ENCODE measurements around the gene FUT7. TPM values are rescaled to one million over a fixed set of nuclear protein-coding genes. Genes with fewer than 3 reads are reported as not detected.

Gene FUT7
- total RNA-seq, 1 experiment from 2014 or later, result not detected

- ATAC-seq, result no peak
- Histone ChIP-seq H2AFZ (ENCODE audit: low read depth, low read length, poor library complexity, severe bottlenecking) (no peak overlapping the region), H3K9me3 (ENCODE audit: control insufficient read depth in 1 of 2, insufficient read depth in 1 of 2, low read depth in 1 of 2, low read length in 2 of 2) (no peaks in the 10 kb centered on the region), H3K27ac (ENCODE audit: low read depth, low read length) (peak overlapping the region; percentile 77; the same call in 1 of the 2 replicates), H3K4me1 (ENCODE audit: control insufficient read depth in 1 of 2, insufficient read depth in 2 of 2, low read length in 2 of 2) (peaks cover 12 to 26% of the 10 kb centered on the region in 2 experiments), H3K9ac (ENCODE audit: low read length) (peak overlapping the region; percentile 74; the same call in 1 of the 2 replicates), H4K20me1 (ENCODE audit: insufficient read depth) (no peaks in the 10 kb centered on the region), H3K4me3 (replicated peaks in 1 of 2; ENCODE audit: low read depth in 1 of 2, low read length in 2 of 2) (peak overlapping the region in 1 of 2 experiments; percentile 55; a peak in 1 of 4 replicates), H3K79me2 (ENCODE audit: insufficient read depth, low read length) (peaks cover 24% of the 10 kb centered on the region; the same call in 1 of the 2 replicates), H3K4me2 (ENCODE audit: low read length) (peak overlapping the region; percentile 97), H3K27me3 (ENCODE audit: insufficient read depth, low read length) (no peaks in the 10 kb centered on the region), H3K9me2 (ENCODE audit: insufficient read depth) (no peaks in the 10 kb centered on the region), H3K36me3 (ENCODE audit: control insufficient read depth in 1 of 2, insufficient read depth in 2 of 2, low read length in 2 of 2) (peaks cover 3 to 5% of the 10 kb centered on the region in 2 experiments; a peak in 2 of 4 replicates)
- RAD21 ChIA-PET (ENCODE audit: low non-redundant PET in 1 of 2, low total read pairs in 2 of 2, uncharacterized antibody in 2 of 2, unreplicated experiment in 2 of 2), result no interaction called here
- no peak for TF ChIP-seq YY1 (IDR thresholded peaks at IDR 0.05; ENCODE audit: extremely low read depth, insufficient replicate concordance, low read depth, low read length)
- no peak for TF ChIP-seq EZH2phosphoT487 (IDR thresholded peaks at IDR 0.05; ENCODE audit: borderline replicate concordance)
- TF ChIP-seq SP1 (IDR thresholded peaks at IDR 0.05; ENCODE audit: low read depth), result no peak
- no peak for TF ChIP-seq CTCF (IDR thresholded peaks at IDR 0.05 in 2 of 3, conservative IDR thresholded peaks at IDR 0.05 in 1 of 3; ENCODE audit: borderline replicate concordance in 1 of 3, insufficient read depth in 1 of 3, low read depth in 2 of 3, low read length in 2 of 3)
- no peak for TF ChIP-seq CEBPB (IDR thresholded peaks at IDR 0.05; ENCODE audit: low read depth)
- TF ChIP-seq ZBTB33 (IDR thresholded peaks at IDR 0.05; ENCODE audit: extremely low read depth, insufficient replicate concordance, low read length), result no peak
- no peak for TF ChIP-seq CBX3 (IDR thresholded peaks at IDR 0.05; ENCODE audit: low read depth)
- TF ChIP-seq SIN3A (IDR thresholded peaks at IDR 0.05; ENCODE audit: low read depth), result no peak
- TF ChIP-seq EGR1 (IDR thresholded peaks at IDR 0.05; ENCODE audit: low read depth), result no peak
- TF ChIP-seq RAD21 (IDR thresholded peaks at IDR 0.05; ENCODE audit: low read depth), result no peak
- TF ChIP-seq FOSL1 (IDR thresholded peaks at IDR 0.05; ENCODE audit: low read depth), result no peak
- TF ChIP-seq MAX (IDR thresholded peaks at IDR 0.05), result no peak
- no peak for TF ChIP-seq SRF (IDR thresholded peaks at IDR 0.05; ENCODE audit: low read depth)
- BruUV-seq (replicated peaks), result TSS peak; percentile 51
- POLR2A ChIA-PET, result no interaction called here
- intact Hi-C loops (cut with micrococcal nuclease), result no loop called here
- CTCF ChIA-PET, result no interaction called here
- DNase-seq (ENCODE audit: low read depth, low spot score), result no peak
Measured at GRCh38 chr9:137044037-137044436, 12.1 kb upstream of the FUT7 start.
